SU-DHL-6 (cell line): ENCODE results near the gene UBE2E1.

Experiments
- EZH2phosphoT487 ChIP-seq: fragments of 200-600 bp; sonication (generic), shearing (Covaris generic); conservative IDR thresholded peaks from 2 replicates; pipeline ENCODE4 v1.6.1; 2018; ENCODE audit warnings: mild to moderate bottlenecking, antibody characterized with exemption, low read length, moderate library complexity, mixed read lengths
- TF ChIP-seq, protein P1 (sequence below): fragments of 200-600 bp; sonication (generic); IDR thresholded peaks from one replicate; pipeline ENCODE4 v1.5.1; 2017; ENCODE audit warnings: antibody characterized with exemption, mild to moderate bottlenecking, low read length, moderate library complexity; ENCODE audit not compliant: insufficient read depth, poor library complexity, severe bottlenecking

DNA sequence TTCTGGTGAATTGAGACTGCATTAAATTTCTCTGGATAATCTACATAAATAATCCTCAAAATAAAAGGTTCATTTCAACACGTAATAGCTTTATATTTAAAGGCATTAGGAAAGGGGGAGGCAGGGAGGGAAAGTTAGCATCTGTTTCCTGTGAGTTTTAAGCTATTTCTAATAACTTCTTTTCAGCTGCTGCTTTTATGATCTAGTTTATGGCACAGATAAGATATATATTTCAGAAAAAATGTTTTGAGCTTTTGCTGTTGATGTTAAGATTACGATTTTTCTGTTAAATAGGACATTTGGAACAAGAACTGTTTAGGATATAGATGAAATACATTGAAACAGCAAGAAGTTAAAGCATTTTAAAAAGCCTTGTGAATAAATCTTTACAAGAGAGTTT, 30.0 kb downstream of the UBE2E1 start:
- TF ChIP-seq, protein P1, sequence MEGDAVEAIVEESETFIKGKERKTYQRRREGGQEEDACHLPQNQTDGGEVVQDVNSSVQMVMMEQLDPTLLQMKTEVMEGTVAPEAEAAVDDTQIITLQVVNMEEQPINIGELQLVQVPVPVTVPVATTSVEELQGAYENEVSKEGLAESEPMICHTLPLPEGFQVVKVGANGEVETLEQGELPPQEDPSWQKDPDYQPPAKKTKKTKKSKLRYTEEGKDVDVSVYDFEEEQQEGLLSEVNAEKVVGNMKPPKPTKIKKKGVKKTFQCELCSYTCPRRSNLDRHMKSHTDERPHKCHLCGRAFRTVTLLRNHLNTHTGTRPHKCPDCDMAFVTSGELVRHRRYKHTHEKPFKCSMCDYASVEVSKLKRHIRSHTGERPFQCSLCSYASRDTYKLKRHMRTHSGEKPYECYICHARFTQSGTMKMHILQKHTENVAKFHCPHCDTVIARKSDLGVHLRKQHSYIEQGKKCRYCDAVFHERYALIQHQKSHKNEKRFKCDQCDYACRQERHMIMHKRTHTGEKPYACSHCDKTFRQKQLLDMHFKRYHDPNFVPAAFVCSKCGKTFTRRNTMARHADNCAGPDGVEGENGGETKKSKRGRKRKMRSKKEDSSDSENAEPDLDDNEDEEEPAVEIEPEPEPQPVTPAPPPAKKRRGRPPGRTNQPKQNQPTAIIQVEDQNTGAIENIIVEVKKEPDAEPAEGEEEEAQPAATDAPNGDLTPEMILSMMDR = no peak
- TF ChIP-seq EZH2phosphoT487 = no peak
